HG02610 (cell line): Measurements from ENCODE around the gene PGAP6.
"Not testable (repeated sequence)": the region's sequence is repeated elsewhere in the genome, so short reads cannot be mapped to it uniquely, and the experiment has no call there.

Experiments
- ATAC-seq: cut with Tn5 transposase; IDR thresholded peaks from one replicate; pipeline ENCODE4 v1.9.1; 2021; ENCODE audit warnings: mild to moderate bottlenecking, moderate library complexity; ENCODE audit not compliant: unreplicated experiment

The PGAP6 gene

GRCh38 chr16:351804-352520 lies 29.8 kb downstream of the PGAP6 start:
- peak; percentile 16 for ATAC-seq

- ATAC-seq, result no peak
These were observed 31.6 kb downstream of the PGAP6 start for GRCh38 chr16:350203-350602.

- no peak for ATAC-seq
These were observed 32.6 kb downstream of the PGAP6 start for GRCh38 chr16:349211-349610.

- ATAC-seq, result not testable (repeated sequence)
These were observed 33.3 kb downstream of the PGAP6 start for GRCh38 chr16:348495-348894.

- no peak for ATAC-seq
These were observed 34.6 kb downstream of the PGAP6 start for GRCh38 chr16:347203-347602.

- ATAC-seq, result no peak
These were observed 35.2 kb downstream of the PGAP6 start for GRCh38 chr16:346587-346986.

- ATAC-seq, result no peak
These were observed 36.0 kb downstream of the PGAP6 start for GRCh38 chr16:345772-346171.

GRCh38 chr16:342455-343213 lies 39.1 kb downstream of the PGAP6 start:
- ATAC-seq, result no peak

- ATAC-seq, result not testable (repeated sequence)
These were observed 39.8 kb downstream of the PGAP6 start for GRCh38 chr16:341974-342336.

GRCh38 chr16:341095-341973 lies 40.4 kb downstream of the PGAP6 start:
- ATAC-seq, result not testable (repeated sequence)

GRCh38 chr16:340370-341091 lies 41.2 kb downstream of the PGAP6 start:
- ATAC-seq, result no peak

GRCh38 chr16:339680-340079 lies 42.1 kb downstream of the PGAP6 start:
- no peak for ATAC-seq

- ATAC-seq, result no peak
These were observed 43.7 kb downstream of the PGAP6 start for GRCh38 chr16:337975-338575.

GRCh38 chr16:337437-337836 lies 44.3 kb downstream of the PGAP6 start:
- no peak for ATAC-seq

- no peak for ATAC-seq
These were observed 45.5 kb downstream of the PGAP6 start for GRCh38 chr16:336269-336668.

- ATAC-seq, result not testable (repeated sequence)
These were observed 46.7 kb downstream of the PGAP6 start for GRCh38 chr16:334861-335632.

GRCh38 chr16:334164-334832 lies 47.5 kb downstream of the PGAP6 start:
- ATAC-seq, result not testable (repeated sequence)

GRCh38 chr16:333406-334094 lies 48.2 kb downstream of the PGAP6 start:
- ATAC-seq, result no peak
